NCI-H446 treated with DMSO at 0.1 percent for 48 hours (cell line): ENCODE results near the gene ACSS3.

Experiments
- DNase-seq: peaks from one replicate; lab custom pipeline; 2025; lab: John Stamatoyannopoulos, UW

Gene ACSS3

GRCh38 chr12:81296556-81297305, 218.9 kb downstream of the ACSS3 start:
- no peak for DNase-seq

GRCh38 chr12:81297601-81298000, 219.7 kb downstream of the ACSS3 start:
- DNase-seq: no peak

DNA sequence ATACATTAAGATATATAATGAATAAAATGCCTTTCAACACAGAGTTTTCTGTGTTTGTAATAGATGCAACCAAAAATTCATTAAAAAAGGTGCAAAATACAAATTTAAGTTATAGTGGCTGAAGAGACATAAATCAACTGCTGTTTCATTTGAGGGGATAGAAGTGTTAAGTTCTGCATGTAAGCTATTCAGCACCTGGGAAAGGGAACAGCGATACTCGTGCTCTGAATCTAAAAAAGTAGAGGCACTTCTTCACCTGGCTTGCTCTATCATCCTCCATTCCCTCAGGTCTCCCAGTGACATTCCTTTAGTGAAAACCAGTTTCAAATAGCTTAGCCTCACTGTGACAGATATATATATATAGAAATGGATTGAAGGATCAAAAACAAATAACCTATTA, 222.6 kb downstream of the ACSS3 start:
- no peak for DNase-seq

DNA sequence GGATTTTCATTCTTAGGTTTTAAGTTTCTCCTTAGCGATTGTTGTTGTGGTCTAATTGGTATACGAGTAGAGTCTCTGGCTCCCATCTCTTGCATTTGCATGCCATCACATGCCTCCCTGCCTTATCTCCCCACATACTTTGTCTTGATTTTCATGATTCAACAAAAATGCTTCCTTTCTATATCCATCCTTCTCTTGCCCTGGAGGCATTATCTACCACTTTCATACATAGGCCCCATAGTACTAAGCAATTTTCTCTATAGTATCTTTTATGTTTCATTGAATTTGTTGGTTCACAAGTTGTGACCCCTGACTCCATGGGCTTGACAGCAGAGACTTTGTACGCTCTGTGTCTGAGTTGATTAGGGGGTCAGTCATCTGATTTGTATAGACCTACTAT, 226.1 kb downstream of the ACSS3 start:
- DNase-seq: no peak
